Inflammatory macrophage treated with lipopolysaccharide for 4 hours (primary cell): ENCODE results near the gene TINAG.

Experiments used
- DNase-seq: peaks from one replicate; pipeline ENCODE4 v3.0.0-alpha.2; 2020

Gene TINAG

GRCh38 chr6:54308289-54308985 is at the start of gene TINAG:
TSS of gene TINAG (plus strand) at chr6:54308441. CDS start at chr6:54308551, 110 bp downstream.
- DNase-seq, result no peak

GRCh38 chr6:54260025-54260424 is 48.2 kb upstream of the TINAG start:
- DNase-seq, result no peak

- DNase-seq, result no peak
Observed at GRCh38 chr6:54262499-54262898, 45.7 kb upstream of the TINAG start.

- DNase-seq, result no peak
Observed at GRCh38 chr6:54262971-54263370, 45.3 kb upstream of the TINAG start.

GRCh38 chr6:54264581-54265272 is 43.5 kb upstream of the TINAG start:
- DNase-seq, result no peak

GRCh38 chr6:54266400-54266923 is 41.8 kb upstream of the TINAG start:
- DNase-seq, result no peak

- peak; percentile 5 for DNase-seq
Observed at GRCh38 chr6:54267798-54268197, 40.4 kb upstream of the TINAG start.

GRCh38 chr6:54273214-54273820 is 34.9 kb upstream of the TINAG start:
- no peak for DNase-seq

- no peak for DNase-seq
Observed at GRCh38 chr6:54274383-54274782, 33.9 kb upstream of the TINAG start.

GRCh38 chr6:54282186-54282585 is 26.1 kb upstream of the TINAG start:
- DNase-seq, result no peak

- no peak for DNase-seq
Observed at GRCh38 chr6:54284161-54284860, 23.9 kb upstream of the TINAG start.

GRCh38 chr6:54285595-54285994 is 22.6 kb upstream of the TINAG start:
- no peak for DNase-seq

- no peak for DNase-seq
Observed at GRCh38 chr6:54286141-54286540, 22.1 kb upstream of the TINAG start.

- DNase-seq, result no peak
Observed at GRCh38 chr6:54288474-54288873, 19.8 kb upstream of the TINAG start.

- DNase-seq, result no peak
Observed at GRCh38 chr6:54289426-54289825, 18.8 kb upstream of the TINAG start.

- DNase-seq, result no peak
Observed at GRCh38 chr6:54291146-54291545, 17.1 kb upstream of the TINAG start.

GRCh38 chr6:54291738-54292137 is 16.5 kb upstream of the TINAG start:
- no peak for DNase-seq

GRCh38 chr6:54294965-54295532 is 13.2 kb upstream of the TINAG start:
- DNase-seq, result no peak

GRCh38 chr6:54299542-54300269 is 8.5 kb upstream of the TINAG start:
- no peak for DNase-seq

- DNase-seq, result no peak
Observed at GRCh38 chr6:54301770-54302169, 6.5 kb upstream of the TINAG start.

- no peak for DNase-seq
Observed at GRCh38 chr6:54307439-54307910, 766 bp upstream of the TINAG start.

- DNase-seq, result no peak
Observed at GRCh38 chr6:54308986-54309315, 710 bp downstream of the TINAG start.
